HFF-Myc (cell line): Measurements from ENCODE around the gene TNIK.

Experiments
- DNase-seq: peaks from one replicate; pipeline ENCODE4 v3.0.0-alpha.2; 2011; ENCODE audit warnings: low read depth; ENCODE audit errors: extremely low read depth
- H3K4me3 ChIP-seq: replicated peaks from 2 replicates; pipeline ENCODE4 v1.5.1; 2011; ENCODE audit warnings: low read depth, mild to moderate bottlenecking, control low read depth, low read length
- CTCF ChIP-seq: IDR thresholded peaks from 2 replicates; pipeline ENCODE4 v1.5.1; 2012; ENCODE audit warnings: mild to moderate bottlenecking, low read depth, low read length, control low read depth; ENCODE audit errors: missing control alignments

Gene TNIK

GRCh38 chr3:171274222-171274621 is 186.0 kb downstream of the TNIK start:
- DNase-seq, result no peak

GRCh38 chr3:171270541-171270940 is 189.7 kb downstream of the TNIK start:
- no peak for DNase-seq
- H3K4me3 ChIP-seq, result no peak overlapping the region
- no peak for TF ChIP-seq CTCF

More at GRCh38 chr3:171274222-171274621, 186.0 kb downstream of the TNIK start:
- no peak overlapping the region for H3K4me3 ChIP-seq
- TF ChIP-seq CTCF, result no peak

- DNase-seq, result no peak
- H3K4me3 ChIP-seq, result no peak overlapping the region
- TF ChIP-seq CTCF, result no peak
These were observed 190.7 kb downstream of the TNIK start for GRCh38 chr3:171269542-171269941.

- H3K4me3 ChIP-seq, result no peak overlapping the region
- DNase-seq, result no peak
- no peak for TF ChIP-seq CTCF
These were observed 191.5 kb downstream of the TNIK start for GRCh38 chr3:171268677-171269076.

GRCh38 chr3:171267104-171267503 is 193.1 kb downstream of the TNIK start:
- no peak for TF ChIP-seq CTCF
- DNase-seq, result no peak
- no peak overlapping the region for H3K4me3 ChIP-seq

- H3K4me3 ChIP-seq, result no peak overlapping the region
- DNase-seq, result no peak
- TF ChIP-seq CTCF, result no peak
These were observed 193.5 kb downstream of the TNIK start for GRCh38 chr3:171266740-171267073.

- no peak for TF ChIP-seq CTCF
- H3K4me3 ChIP-seq, result no peak overlapping the region
- DNase-seq, result no peak
These were observed 194.0 kb downstream of the TNIK start for GRCh38 chr3:171266034-171266739.
